Mammary epithelial cell (primary cell): ENCODE measurements around the gene FMN1.

ENCODE experiments used
- EZH2 ChIP-seq: IDR thresholded peaks from 2 replicates; pipeline ENCODE4 v1.6.1; 2012; ENCODE audit warnings: low read length, inconsistent platforms, borderline replicate concordance
- TF ChIP-seq, protein P1 (sequence below), 2 donors: IDR thresholded peaks in 1 of 2; conservative IDR thresholded peaks in 1 of 2; 2 replicates each; pipeline ENCODE4 v1.5.1; 2011 to 2012; ENCODE audit warnings: inconsistent platforms in 2 of 2, low read length in 2 of 2, mild to moderate bottlenecking in 2 of 2, control low read depth in 1 of 2, low read depth in 1 of 2; ENCODE audit not compliant: insufficient read depth in 1 of 2; ENCODE audit errors: extremely low read depth in 1 of 2

GRCh38 chr15:33008284-33008995 is 186.1 kb downstream of the FMN1 start:
- TF ChIP-seq, protein P1, sequence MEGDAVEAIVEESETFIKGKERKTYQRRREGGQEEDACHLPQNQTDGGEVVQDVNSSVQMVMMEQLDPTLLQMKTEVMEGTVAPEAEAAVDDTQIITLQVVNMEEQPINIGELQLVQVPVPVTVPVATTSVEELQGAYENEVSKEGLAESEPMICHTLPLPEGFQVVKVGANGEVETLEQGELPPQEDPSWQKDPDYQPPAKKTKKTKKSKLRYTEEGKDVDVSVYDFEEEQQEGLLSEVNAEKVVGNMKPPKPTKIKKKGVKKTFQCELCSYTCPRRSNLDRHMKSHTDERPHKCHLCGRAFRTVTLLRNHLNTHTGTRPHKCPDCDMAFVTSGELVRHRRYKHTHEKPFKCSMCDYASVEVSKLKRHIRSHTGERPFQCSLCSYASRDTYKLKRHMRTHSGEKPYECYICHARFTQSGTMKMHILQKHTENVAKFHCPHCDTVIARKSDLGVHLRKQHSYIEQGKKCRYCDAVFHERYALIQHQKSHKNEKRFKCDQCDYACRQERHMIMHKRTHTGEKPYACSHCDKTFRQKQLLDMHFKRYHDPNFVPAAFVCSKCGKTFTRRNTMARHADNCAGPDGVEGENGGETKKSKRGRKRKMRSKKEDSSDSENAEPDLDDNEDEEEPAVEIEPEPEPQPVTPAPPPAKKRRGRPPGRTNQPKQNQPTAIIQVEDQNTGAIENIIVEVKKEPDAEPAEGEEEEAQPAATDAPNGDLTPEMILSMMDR (conservative IDR thresholded peaks at IDR 0.05 in 1 of 2, IDR thresholded peaks at IDR 0.05 in 1 of 2; ENCODE audit: extremely low read depth in 1 of 2, insufficient read depth in 1 of 2, low read depth in 1 of 2, low read length in 2 of 2): no peak
- no peak for TF ChIP-seq EZH2
